CD4-positive, alpha-beta T cell (primary cell): Measurements from ENCODE around the gene SGSM2. TPM values are rescaled to one million over a fixed set of nuclear protein-coding genes. Genes with fewer than 3 reads are reported as not detected.
A peak's percentile ranks its signal among the peaks of the same experiment; 100 is the strongest.

Source experiments
- ATAC-seq: fragments of 200-7000 bp; cut with Tn5 transposase; one replicate; pipeline ENCODE4 v1.10.0; 2022; ENCODE audit warnings: mild to moderate bottlenecking; ENCODE audit not compliant: poor library complexity
- CTCF ChIA-PET: fragments of 350-600 bp; sonication (Branson Sonifier 250); formaldehyde crosslinking; loops from one replicate; lab custom pipeline; 2021; ENCODE audit warnings: antibody characterized with exemption, inconsistent platforms; lab: Charles Lee
- POLR2A ChIA-PET: fragments of 350-600 bp; sonication (Branson Sonifier 250); formaldehyde crosslinking; loops from one replicate; lab custom pipeline; 2021; ENCODE audit warnings: antibody characterized with exemption, inconsistent platforms; lab: Charles Lee
- DNase-seq, 14 experiments: peaks; one replicate each; pipeline ENCODE4 v3.0.0-alpha.2; 2013 to 2020; ENCODE audit warnings: mixed read lengths in 2 of 14
- H3K27ac ChIP-seq, 2 donors: one replicate each; pipeline versions ENCODE4 v1.5.1 to v1.7.0; 2013; ENCODE audit warnings: low read length in 2 of 2, low read depth in 1 of 2, mild to moderate bottlenecking in 1 of 2
- H3K27me3 ChIP-seq, 2 experiments: 1 replicate in 1 of 2; 2 replicates in 1 of 2; pipeline versions ENCODE4 v1.6.1 to v1.7.0; 2013; ENCODE audit warnings: low read length in 2 of 2, control low read depth in 1 of 2, mild to moderate bottlenecking in 1 of 2, moderate library complexity in 1 of 2; ENCODE audit not compliant: insufficient read depth in 2 of 2, control insufficient read depth in 1 of 2
- H3K36me3 ChIP-seq: one replicate; pipeline ENCODE4 v1.6.1; 2013; ENCODE audit warnings: low read length, control low read depth; ENCODE audit not compliant: insufficient read depth
- H3K4me1 ChIP-seq: one replicate; pipeline ENCODE4 v1.6.1; 2013; ENCODE audit warnings: low read length, control low read depth; ENCODE audit not compliant: insufficient read depth
- H3K4me3 ChIP-seq: one replicate; pipeline ENCODE4 v1.5.1; 2013; ENCODE audit warnings: mild to moderate bottlenecking, low read length, moderate library complexity
- H3K9me3 ChIP-seq, 2 experiments: 1 replicate in 1 of 2; 2 replicates in 1 of 2; pipeline versions ENCODE4 v1.6.1 to v1.7.0; 2013; ENCODE audit warnings: low read length in 2 of 2, mild to moderate bottlenecking in 2 of 2, control low read depth in 1 of 2, moderate library complexity in 1 of 2; ENCODE audit not compliant: control insufficient read depth in 1 of 2, insufficient read depth in 1 of 2
- H3K27ac Mint-ChIP-seq: one replicate; pipeline ENCODE4 v1.8.0; 2020; ENCODE audit warnings: mixed read lengths
- H3K27me3 Mint-ChIP-seq: one replicate; pipeline ENCODE4 v1.8.0; 2021; ENCODE audit warnings: mixed read lengths
- H3K36me3 Mint-ChIP-seq: one replicate; pipeline ENCODE4 v1.8.0; 2021; ENCODE audit warnings: low read depth, mixed read lengths
- H3K4me1 Mint-ChIP-seq: one replicate; pipeline ENCODE4 v1.8.0; 2021; ENCODE audit warnings: low read depth, mixed read lengths
- H3K4me3 Mint-ChIP-seq: one replicate; pipeline ENCODE4 v1.8.0; 2020; ENCODE audit warnings: mild to moderate bottlenecking, mixed read lengths
- H3K9me3 Mint-ChIP-seq: one replicate; pipeline ENCODE4 v1.8.0; 2020; ENCODE audit warnings: mixed read lengths
- intact Hi-C, 2 experiments: fragments of 100-400 bp; cut with DNase I in 1 of 2; cut with micrococcal nuclease in 1 of 2; formaldehyde crosslinking; loops; one replicate each; pipeline versions ENCODE4 v1.15.1 to v1.9.0; 2023 to 2025; cut with DNase I, micrococcal nuclease
- total RNA-seq, 174 experiments: library from RNA in 2 of 174; stranded (reverse) in 2 of 174; gene quantifications; one replicate each; pipeline ENCODE4 v1.2.3 and lab custom pipeline; 2021 to 2026
- TF ChIP-seq, protein P1 (sequence below): fragments of 200-600 bp; IDR thresholded peaks from one replicate; pipeline ENCODE4 v1.8.0; 2022; ENCODE audit warnings: antibody characterized with exemption, mild to moderate bottlenecking

SGSM2 gene
- total RNA-seq, 2 experiments from 2014 or later, result 147 to 154 TPM

DNA sequence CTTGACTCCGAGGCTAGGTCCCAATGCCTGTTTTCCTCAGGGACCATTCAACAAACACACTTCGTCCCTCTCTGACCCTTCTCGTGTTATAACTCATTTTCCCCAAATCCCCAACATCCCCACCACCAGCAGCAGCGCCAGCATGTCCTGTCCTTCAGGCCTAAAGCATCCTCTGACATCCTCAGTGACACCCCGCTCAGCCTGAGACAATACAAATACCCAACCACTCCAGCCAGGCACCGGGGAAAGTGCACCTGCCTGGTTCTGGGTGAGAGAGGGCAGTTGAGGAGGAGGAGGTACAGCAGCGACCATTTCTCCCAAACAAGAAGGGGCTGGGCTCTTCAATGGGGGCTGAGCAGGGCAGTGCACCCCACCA is 58.9 kb downstream of the SGSM2 start:
- intact Hi-C loops, result loop anchor here in 1 of 2 experiments (5.0 to 10.0 kb wide), 2 partner anchors 199 to 316 kb away; partner anchors contain the start of genes CLUH and PAFAH1B1
- TF ChIP-seq, protein P1, sequence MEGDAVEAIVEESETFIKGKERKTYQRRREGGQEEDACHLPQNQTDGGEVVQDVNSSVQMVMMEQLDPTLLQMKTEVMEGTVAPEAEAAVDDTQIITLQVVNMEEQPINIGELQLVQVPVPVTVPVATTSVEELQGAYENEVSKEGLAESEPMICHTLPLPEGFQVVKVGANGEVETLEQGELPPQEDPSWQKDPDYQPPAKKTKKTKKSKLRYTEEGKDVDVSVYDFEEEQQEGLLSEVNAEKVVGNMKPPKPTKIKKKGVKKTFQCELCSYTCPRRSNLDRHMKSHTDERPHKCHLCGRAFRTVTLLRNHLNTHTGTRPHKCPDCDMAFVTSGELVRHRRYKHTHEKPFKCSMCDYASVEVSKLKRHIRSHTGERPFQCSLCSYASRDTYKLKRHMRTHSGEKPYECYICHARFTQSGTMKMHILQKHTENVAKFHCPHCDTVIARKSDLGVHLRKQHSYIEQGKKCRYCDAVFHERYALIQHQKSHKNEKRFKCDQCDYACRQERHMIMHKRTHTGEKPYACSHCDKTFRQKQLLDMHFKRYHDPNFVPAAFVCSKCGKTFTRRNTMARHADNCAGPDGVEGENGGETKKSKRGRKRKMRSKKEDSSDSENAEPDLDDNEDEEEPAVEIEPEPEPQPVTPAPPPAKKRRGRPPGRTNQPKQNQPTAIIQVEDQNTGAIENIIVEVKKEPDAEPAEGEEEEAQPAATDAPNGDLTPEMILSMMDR, result no peak
- POLR2A ChIA-PET, result no interaction called here
- Histone ChIP-seq H3K9me3 (no peaks in the 10 kb centered on the region), H3K27ac (peak overlapping the region; percentile 25 to 59), H3K4me3 (peak overlapping the region; percentile 38), H3K36me3 (peaks cover 2% of the 10 kb centered on the region), H3K27me3 (no peaks in the 10 kb centered on the region), H3K4me1 (peaks cover 72% of the 10 kb centered on the region)
- CTCF ChIA-PET, result no interaction called here
- Mint-ChIP-seq H3K4me3 (peak overlapping the region; percentile 75), H3K27ac (peak overlapping the region; percentile 99), H3K4me1 (peaks cover 64% of the 10 kb centered on the region), H3K36me3 (peaks cover 35% of the 10 kb centered on the region), H3K9me3 (no peaks in the 10 kb centered on the region), H3K27me3 (no peaks in the 10 kb centered on the region)
- DNase-seq (no peak), ATAC-seq (no peak)

DNA sequence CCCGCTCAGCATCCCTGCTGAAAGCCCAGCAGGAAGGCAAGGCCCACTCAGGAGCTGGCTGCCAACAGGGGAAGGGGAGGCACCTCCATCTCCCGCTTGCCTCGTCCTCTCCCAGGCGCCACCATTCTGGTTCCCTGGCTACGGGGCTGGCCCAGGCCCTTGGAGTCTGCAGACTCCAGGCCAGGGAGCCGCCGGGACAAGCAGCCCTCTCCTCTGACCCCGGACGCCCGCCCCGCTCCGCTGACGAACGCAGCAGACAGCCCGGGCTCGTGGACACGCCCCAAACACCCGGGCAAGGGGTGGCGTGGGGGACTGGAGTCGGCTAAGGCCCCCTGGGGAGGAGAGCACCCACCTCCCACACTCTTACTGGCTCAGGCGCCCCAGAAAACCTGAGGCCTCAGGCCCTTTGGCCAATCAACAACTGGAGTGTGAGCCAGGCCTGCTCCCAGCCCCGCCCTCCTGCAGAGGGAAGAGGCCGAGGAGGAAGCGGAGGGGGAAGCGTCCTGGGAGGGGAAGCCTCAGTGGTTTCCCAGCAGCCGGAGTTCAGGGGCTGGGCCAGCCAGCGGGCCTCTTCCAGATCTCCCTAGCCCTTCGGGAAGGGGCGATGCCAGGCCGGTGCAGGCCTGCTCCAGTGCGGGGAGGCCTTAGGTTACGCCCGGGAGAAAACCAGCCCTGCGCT is 59.4 kb downstream of the SGSM2 start:
- ChIA-PET CTCF (no interaction called here), POLR2A (no interaction called here)
- Mint-ChIP-seq H3K9me3 (no peaks in the 10 kb centered on the region), H3K27ac (peak overlapping the region; percentile 99), H3K4me1 (peaks cover 64% of the 10 kb centered on the region), H3K36me3 (peaks cover 37% of the 10 kb centered on the region), H3K4me3 (peak overlapping the region; percentile 93), H3K27me3 (no peaks in the 10 kb centered on the region)
- peak overlapping the region; percentile 38 for H3K4me3 ChIP-seq
- peaks cover 72% of the 10 kb centered on the region for H3K4me1 ChIP-seq
- H3K27ac ChIP-seq, result peak overlapping the region; percentile 25 to 59
- H3K9me3 ChIP-seq, result no peaks in the 10 kb centered on the region
- H3K27me3 ChIP-seq, result no peaks in the 10 kb centered on the region
- H3K36me3 ChIP-seq, result peaks cover 2% of the 10 kb centered on the region
- TF ChIP-seq, protein P1, result no peak
- DNase-seq (peak in 11 of 14 experiments; percentile 13 to 78 (median 43)), ATAC-seq (no peak)
- intact Hi-C loops, result loop anchor here in 1 of 2 experiments (5.0 to 10.0 kb wide), 2 partner anchors 198 to 316 kb away; partner anchors contain the start of genes CLUH and PAFAH1B1

DNA sequence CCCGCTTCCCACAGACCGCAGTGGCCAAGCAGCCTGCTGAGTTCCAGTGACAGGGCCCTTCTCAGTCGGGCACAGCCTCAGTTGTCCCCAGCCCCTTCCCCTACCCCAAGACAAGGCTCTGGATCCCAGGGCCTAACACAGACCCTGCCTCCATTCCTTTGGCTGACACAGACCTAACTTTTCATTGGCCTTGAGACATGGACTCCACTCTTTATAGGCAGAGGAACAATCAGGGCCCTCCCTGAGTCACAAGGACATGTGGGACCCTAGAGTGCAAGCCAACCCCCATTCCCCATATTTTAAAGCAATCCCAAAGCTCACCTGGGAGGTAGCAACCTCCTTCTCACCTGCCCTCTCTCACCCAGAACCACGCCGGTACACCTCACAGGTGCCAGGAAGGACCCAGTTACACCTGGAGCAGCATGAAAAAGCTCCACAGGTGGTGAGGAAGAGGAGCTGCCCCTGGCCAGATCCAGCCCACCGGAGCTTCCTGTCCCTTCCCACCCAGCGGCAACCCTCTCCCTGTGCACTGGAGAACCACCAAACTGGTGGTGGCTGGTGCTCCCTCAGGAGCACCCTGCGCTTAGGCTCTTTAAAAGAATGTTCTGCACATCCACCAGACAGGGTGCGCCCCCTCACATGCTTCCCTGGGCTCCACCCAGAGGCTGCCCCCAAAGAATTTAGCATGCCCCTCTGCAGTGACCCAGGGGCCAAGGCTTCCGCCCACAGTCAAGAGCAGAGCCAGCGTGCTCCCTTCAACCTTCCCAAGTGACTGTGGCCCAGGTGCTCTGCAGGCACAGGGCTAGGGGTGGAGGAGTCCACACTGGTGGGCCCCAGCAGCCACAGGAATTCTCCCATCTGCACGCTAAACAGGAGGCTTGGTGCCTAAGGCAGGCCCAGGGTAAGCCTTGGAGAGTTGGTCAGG is 60.2 kb downstream of the SGSM2 start:
- Histone ChIP-seq H3K4me1 (peaks cover 71% of the 10 kb centered on the region), H3K27ac (peak overlapping the region in 1 of 2 donors; percentile 40), H3K9me3 (no peaks in the 10 kb centered on the region), H3K27me3 (no peaks in the 10 kb centered on the region), H3K4me3 (peak overlapping the region; percentile 38), H3K36me3 (peaks cover 2% of the 10 kb centered on the region)
- peak overlapping the region; percentile 99 for H3K27ac Mint-ChIP-seq
- H3K4me1 Mint-ChIP-seq, result peaks cover 61% of the 10 kb centered on the region
- TF ChIP-seq, protein P1, result no peak
- CTCF ChIA-PET, result interaction anchor here (7.8 kb wide), 1 partner anchor 15 kb away, joined by 52 read pairs; no protein-coding TSS in a partner anchor
- POLR2A ChIA-PET, result interaction anchor here (0.7 kb wide), 1 partner anchor 342 kb away, joined by 3 read pairs; no protein-coding TSS in a partner anchor
- no peaks in the 10 kb centered on the region for H3K9me3 Mint-ChIP-seq
- intact Hi-C loops, result loop anchor here in 1 of 2 experiments (5.0 to 10.0 kb wide), 2 partner anchors 197 to 315 kb away; partner anchors contain the start of genes CLUH and PAFAH1B1
- peak overlapping the region; percentile 93 for H3K4me3 Mint-ChIP-seq
- ATAC-seq (no peak), DNase-seq (no peak)
- H3K36me3 Mint-ChIP-seq, result peaks cover 30% of the 10 kb centered on the region
- no peaks in the 10 kb centered on the region for H3K27me3 Mint-ChIP-seq
